H1 (cell line): ENCODE measurements around the gene ALDH3A1. TPM values are rescaled to one million over a fixed set of nuclear protein-coding genes. Genes with fewer than 3 reads are reported as not detected.
A peak's percentile ranks its signal among the peaks of the same experiment; 100 is the strongest.

Source experiments
- CTCF ChIA-PET: fragments of 300-600 bp; sonication (Branson Sonifier 250); formaldehyde crosslinking; loops from one replicate; lab custom pipeline; 2021; ENCODE audit not compliant: partially characterized antibody; lab: Charles Lee
- POLR2A ChIA-PET: fragments of 300-600 bp; sonication (Branson Sonifier 250); formaldehyde crosslinking; loops from one replicate; lab custom pipeline; 2021; ENCODE audit warnings: inconsistent platforms; ENCODE audit not compliant: partially characterized antibody; lab: Charles Lee
- DNase-seq, 2 experiments: peaks; one replicate each; pipeline versions ENCODE4 v3.0.0 to v3.0.0-alpha.2; 2010 to 2022; ENCODE audit warnings: low spot score in 2 of 2, low read depth in 1 of 2, mixed read lengths in 1 of 2
- FAIRE-seq: peaks from 2 replicates; lab custom pipeline; 2011; peaks lifted over from hg19 to GRCh38; lab: Jason Lieb, UNC
- H2AFZ ChIP-seq: 2 replicates; pipeline ENCODE4 v1.8.1; 2012; ENCODE audit warnings: low read length, inconsistent platforms
- H2AK5ac ChIP-seq: 2 replicates; pipeline ENCODE4 v1.6.1; 2013; ENCODE audit warnings: low read depth, low read length
- H2BK120ac ChIP-seq: replicated peaks from 2 replicates; pipeline ENCODE3; 2013; ENCODE audit warnings: low read depth, low read length, inconsistent platforms
- H2BK12ac ChIP-seq: 2 replicates; pipeline ENCODE4 v1.6.1; 2013; ENCODE audit warnings: low read depth, low read length
- H2BK15ac ChIP-seq: 2 replicates; pipeline ENCODE4 v1.6.1; 2013; ENCODE audit warnings: low read length
- H2BK20ac ChIP-seq: 2 replicates; pipeline ENCODE4 v1.6.1; 2013; ENCODE audit warnings: low read length
- H2BK5ac ChIP-seq: 2 replicates; pipeline ENCODE4 v1.6.1; 2013; ENCODE audit warnings: low read depth, low read length
- H3K14ac ChIP-seq: 2 replicates; pipeline ENCODE4 v1.6.1; 2013; ENCODE audit warnings: inconsistent platforms; ENCODE audit not compliant: insufficient read length
- H3K18ac ChIP-seq: 2 replicates; pipeline ENCODE4 v1.6.1; 2013; ENCODE audit warnings: low read length; ENCODE audit errors: extremely low read depth
- H3K23ac ChIP-seq: 2 replicates; pipeline ENCODE4 v1.6.1; 2013; ENCODE audit warnings: inconsistent platforms; ENCODE audit not compliant: insufficient read length
- H3K23me2 ChIP-seq: 2 replicates; pipeline ENCODE4 v1.6.1; 2013; ENCODE audit warnings: low read depth, low read length
- H3K27ac ChIP-seq: 2 replicates; pipeline ENCODE4 v1.6.1; 2011; ENCODE audit warnings: low read depth, low read length, inconsistent platforms
- H3K27me3 ChIP-seq, 4 experiments: replicated peaks in 1 of 4; 1 replicate in 1 of 4; 2 replicates in 3 of 4; pipeline versions ENCODE4 v1.6.1 to v1.8.1; 2011 to 2013; ENCODE audit warnings: low read length in 3 of 4, mild to moderate bottlenecking in 3 of 4, inconsistent platforms in 2 of 4, mixed read lengths in 2 of 4, moderate library complexity in 1 of 4; ENCODE audit not compliant: control insufficient read depth in 3 of 4, insufficient read depth in 3 of 4; ENCODE audit errors: extremely low read depth in 1 of 4
- H3K36me3 ChIP-seq, 4 experiments: 2 replicates each; pipeline versions ENCODE4 v1.6.1 to v1.8.1; 2011 to 2013; ENCODE audit warnings: mild to moderate bottlenecking in 4 of 4, low read length in 3 of 4, moderate library complexity in 2 of 4, control low read depth in 1 of 4, inconsistent platforms in 1 of 4; ENCODE audit not compliant: insufficient read depth in 4 of 4, control insufficient read depth in 2 of 4
- H3K4ac ChIP-seq: replicated peaks from 2 replicates; pipeline ENCODE3; 2013; ENCODE audit warnings: low read length, low read depth, mixed read lengths, inconsistent platforms; ENCODE audit not compliant: insufficient read length
- H3K4me1 ChIP-seq, 4 experiments: replicated peaks in 1 of 4; 1 replicate in 1 of 4; 2 replicates in 3 of 4; pipeline versions ENCODE4 v1.6.1 to v1.8.1; 2011 to 2013; ENCODE audit warnings: low read length in 3 of 4, inconsistent platforms in 2 of 4, mixed read lengths in 1 of 4; ENCODE audit not compliant: insufficient read depth in 4 of 4, control insufficient read depth in 3 of 4
- H3K4me2 ChIP-seq, 2 experiments: 2 replicates each; pipeline versions ENCODE4 v1.6.1 to v1.8.1; 2011 to 2013; ENCODE audit warnings: low read depth in 2 of 2, low read length in 2 of 2, control low read depth in 1 of 2, inconsistent platforms in 1 of 2, mild to moderate bottlenecking in 1 of 2; ENCODE audit not compliant: insufficient read depth in 1 of 2
- H3K4me3 ChIP-seq, 4 experiments: fragments of 200-600, 300-600 bp in 1 of 4; sonication (generic), shearing (Covaris generic), sonication (Bioruptor Twin) in 1 of 4; 2 replicates each; pipeline versions ENCODE4 v1.5.1 to v1.8.1; 2011 to 2016; ENCODE audit warnings: low read length in 4 of 4, low read depth in 3 of 4, control low read depth in 2 of 4, inconsistent platforms in 2 of 4, mild to moderate bottlenecking in 2 of 4, mixed read lengths in 1 of 4, moderate library complexity in 1 of 4; ENCODE audit not compliant: insufficient read depth in 2 of 4; ENCODE audit errors: extremely low read depth in 1 of 4
- H3K56ac ChIP-seq: replicated peaks from 2 replicates; pipeline ENCODE3; 2013; ENCODE audit warnings: low read depth, mild to moderate bottlenecking, mixed read lengths, low read length, inconsistent platforms; ENCODE audit not compliant: insufficient read length
- H3K79me1 ChIP-seq: 2 replicates; pipeline ENCODE4 v1.6.1; 2013; ENCODE audit warnings: low read depth, low read length, control low read depth
- H3K79me2 ChIP-seq, 2 experiments: 2 replicates each; pipeline versions ENCODE4 v1.6.1 to v1.8.1; 2012 to 2013; ENCODE audit warnings: low read length in 2 of 2, mild to moderate bottlenecking in 2 of 2, inconsistent platforms in 1 of 2; ENCODE audit not compliant: insufficient read depth in 2 of 2, control insufficient read depth in 1 of 2
- H3K9ac ChIP-seq, 4 experiments: replicated peaks in 1 of 4; 1 replicate in 1 of 4; 2 replicates in 3 of 4; pipeline versions ENCODE4 v1.6.1 to v1.8.1; 2011 to 2013; ENCODE audit warnings: low read depth in 3 of 4, low read length in 3 of 4, control low read depth in 2 of 4, mild to moderate bottlenecking in 2 of 4, moderate library complexity in 2 of 4, inconsistent platforms in 1 of 4; ENCODE audit errors: extremely low read depth in 1 of 4
- H3K9me3 ChIP-seq, 2 experiments: 2 replicates each; pipeline versions ENCODE4 v1.6.1 to v1.8.1; 2012 to 2013; ENCODE audit warnings: mild to moderate bottlenecking in 2 of 2, moderate library complexity in 2 of 2, control low read depth in 1 of 2, inconsistent platforms in 1 of 2, low read depth in 1 of 2, low read length in 1 of 2, mixed read lengths in 1 of 2; ENCODE audit not compliant: insufficient read depth in 2 of 2
- H4K20me1 ChIP-seq, 2 experiments: replicated peaks in 1 of 2; 2 replicates each; pipeline versions ENCODE3 to v1.8.1; 2011 to 2013; ENCODE audit warnings: inconsistent platforms in 2 of 2, low read length in 2 of 2, mild to moderate bottlenecking in 1 of 2; ENCODE audit not compliant: insufficient read depth in 2 of 2, control insufficient read depth in 1 of 2
- H4K5ac ChIP-seq: 2 replicates; pipeline ENCODE4 v1.6.1; 2013; ENCODE audit warnings: low read length, low read depth, mixed read lengths, inconsistent platforms; ENCODE audit not compliant: insufficient read length
- H4K8ac ChIP-seq: 2 replicates; pipeline ENCODE4 v1.8.0; 2013; ENCODE audit warnings: mild to moderate bottlenecking, moderate library complexity, low read length, inconsistent platforms; ENCODE audit not compliant: insufficient read depth; ENCODE audit errors: extremely low read depth
- H4K91ac ChIP-seq: replicated peaks from 2 replicates; pipeline ENCODE3; 2013; ENCODE audit warnings: low read length, mixed read lengths, inconsistent platforms; ENCODE audit not compliant: insufficient read length
- HDAC6 ChIP-seq: IDR thresholded peaks from one replicate; pipeline ENCODE4 v1.7.1; 2012; ENCODE audit warnings: low read depth, mild to moderate bottlenecking, inconsistent platforms, low read length, moderate library complexity
- SUZ12 ChIP-seq: fragments of 200-600 bp; sonication (generic); IDR thresholded peaks from 2 replicates; pipeline ENCODE4 v1.6.1; 2012; ENCODE audit warnings: mild to moderate bottlenecking, inconsistent platforms, low read length, moderate library complexity, mixed read lengths
- TAF1 ChIP-seq: IDR thresholded peaks from 2 replicates; pipeline ENCODE4 v1.6.1; 2011; ENCODE audit warnings: mild to moderate bottlenecking, low read depth, low read length
- WGBS, 2 experiments: shearing (Covaris generic) in 1 of 2; methylation state at CpG; one replicate each; pipeline versions ENCODE4 v1.1.6 to v1.1.7; 2013 to 2015; ENCODE audit warnings: low lambda C conversion rate in 2 of 2, mixed read lengths in 2 of 2, inconsistent platforms in 1 of 2, low coverage in 1 of 2, missing lambda C conversion rate in 1 of 2; ENCODE audit not compliant: insufficient replicate concordance in 2 of 2, insufficient coverage in 1 of 2, insufficient read length in 1 of 2; ENCODE audit errors: extremely low coverage in 1 of 2, missing lambda C conversion rate in 1 of 2; 5-methylcytosine and 5-hydroxymethylcytosine counted together
- polyA plus RNA-seq, 7 experiments: library from polyadenylated mRNA; depleted of rRNA in 3 of 7; stranded (reverse) in 5 of 7; unstranded in 2 of 7; fragments of >200 nt in 5 of 7; fragments of 200-250 nt in 2 of 7; gene quantifications; 1 replicate in 5 of 7; 2 replicates in 1 of 7; 4 replicates in 1 of 7; pipeline versions ENCODE4 v1.2.1 to v1.2.3, GENCODE V29; 2011 to 2013; ENCODE audit warnings: missing spikeins in 2 of 7, mixed read lengths in 2 of 7
- total RNA-seq: library from RNA; stranded (reverse); fragmentation: NEBNext Ultra II Directional; extraction: Animal tissue kit (Norgen Biotek cat#: 25700); gene quantifications from 2 replicates; pipeline ENCODE4 v1.2.1, GENCODE V29; 2021

Gene ALDH3A1
- total and polyA plus RNA-seq, 2 of the 8 experiments (the other 6 are each of a cell fraction or from before 2014, with no cell fraction given) = 0.37 to 1.4 TPM

GRCh38 chr17:19752216-19753050 is 4.3 kb upstream of the ALDH3A1 start:
- no peak overlapping the region for H3K56ac ChIP-seq
- H4K5ac ChIP-seq = no peak overlapping the region
- no peak overlapping the region for H3K4ac ChIP-seq
- FAIRE-seq (no peak), DNase-seq (no peak)
- peak overlapping the region; percentile 86 for H3K18ac ChIP-seq
- H3K27ac ChIP-seq = no peak overlapping the region
- no peaks in the 10 kb centered on the region for H3K79me2 ChIP-seq
- H2BK20ac ChIP-seq = peak overlapping the region; percentile 77; the same call in 1 of the 2 replicates
- H2AFZ ChIP-seq = no peak overlapping the region; the same call in 1 of the 2 replicates
- WGBS, 2 experiments = 89% methylated on average over 15 of the region's 15 CpGs; no CpG with 5 or more reads in 1 of the 2 experiments
- TF ChIP-seq SUZ12 = no peak
- TF ChIP-seq TAF1 = no peak
- no peak for TF ChIP-seq HDAC6
- H3K14ac ChIP-seq = no peak overlapping the region
- no peak overlapping the region; the same call in 1 of the 2 replicates for H4K8ac ChIP-seq
- no peaks in the 10 kb centered on the region for H3K79me1 ChIP-seq
- no peak overlapping the region for H2BK120ac ChIP-seq
- H3K4me3 ChIP-seq = no peak overlapping the region
- POLR2A ChIA-PET = no interaction called here
- H2AK5ac ChIP-seq = no peak overlapping the region
- no peaks in the 10 kb centered on the region for H3K9me3 ChIP-seq
- peak overlapping the region; percentile 78; the same call in 1 of the 2 replicates for H2BK5ac ChIP-seq
- no peak overlapping the region for H3K9ac ChIP-seq
- no peaks in the 10 kb centered on the region for H3K27me3 ChIP-seq
- CTCF ChIA-PET = interaction anchor here (0.6 to 4.1 kb wide), 9 partner anchors 9 to 344 kb away, joined by 3 to 36 read pairs (median 4); no protein-coding TSS in a partner anchor
- peak overlapping the region; percentile 5 for H4K91ac ChIP-seq
- H3K36me3 ChIP-seq = no peaks in the 10 kb centered on the region
- no peaks in the 10 kb centered on the region; a peak in 3 of 7 replicates for H3K4me1 ChIP-seq
- H3K23ac ChIP-seq = no peak overlapping the region
- H2BK15ac ChIP-seq = no peak overlapping the region
- H2BK12ac ChIP-seq = no peak overlapping the region
- no peaks in the 10 kb centered on the region for H3K23me2 ChIP-seq
- no peak overlapping the region for H3K4me2 ChIP-seq
- H4K20me1 ChIP-seq = no peaks in the 10 kb centered on the region
